HG02571 (cell line): ENCODE data around the gene PWP2.
"Not testable (repeated sequence)": the region's sequence is repeated elsewhere in the genome, so short reads cannot be mapped to it uniquely, and the experiment has no call there.

Source experiments
- ATAC-seq: cut with Tn5 transposase; IDR thresholded peaks from one replicate; pipeline ENCODE4 v1.9.1; 2021; ENCODE audit warnings: mild to moderate bottlenecking, moderate library complexity; ENCODE audit not compliant: unreplicated experiment

The PWP2 gene

GRCh38 chr21:44127827-44128226, 20.6 kb downstream of the PWP2 start:
- ATAC-seq = not testable (repeated sequence)

DNA sequence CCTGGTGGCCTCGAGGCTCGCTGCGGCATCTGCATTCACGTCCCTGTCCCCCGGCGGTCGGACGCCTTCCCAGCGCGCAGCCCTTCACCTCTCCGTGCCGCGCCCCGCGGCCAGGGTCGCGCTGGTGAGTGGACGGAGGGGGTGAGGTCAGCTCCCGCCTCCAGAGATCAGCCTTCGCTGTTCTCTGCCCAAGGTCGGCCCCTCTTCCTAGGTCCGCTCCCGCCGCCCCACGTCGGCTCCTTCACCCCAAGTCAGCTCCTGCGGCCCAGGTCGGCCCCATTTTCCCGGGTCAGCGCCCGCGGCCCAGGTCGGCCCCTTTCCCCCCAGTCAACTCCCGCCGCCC, 26.5 kb downstream of the PWP2 start:
- peak; percentile 3 for ATAC-seq

DNA sequence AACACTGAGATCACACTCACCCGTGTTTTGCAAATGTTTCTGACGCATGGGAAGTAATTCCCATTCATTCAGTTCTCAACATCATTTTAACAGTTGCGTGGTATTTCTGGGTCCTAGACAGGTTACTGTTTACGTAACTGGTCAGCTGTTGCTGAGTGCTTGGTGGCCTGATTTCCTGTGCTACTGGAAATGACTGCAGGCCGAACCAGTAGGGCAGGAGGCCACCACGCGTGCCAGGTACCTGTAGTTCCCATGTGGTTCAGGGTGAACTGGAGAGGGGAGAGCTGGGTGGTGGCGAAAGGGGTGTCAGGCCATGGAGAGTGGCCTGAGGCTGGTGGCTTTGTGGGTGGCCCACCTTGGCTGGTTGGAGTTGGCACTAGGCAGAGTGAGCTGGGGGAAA, 27.5 kb downstream of the PWP2 start:
- not testable (repeated sequence) for ATAC-seq

DNA sequence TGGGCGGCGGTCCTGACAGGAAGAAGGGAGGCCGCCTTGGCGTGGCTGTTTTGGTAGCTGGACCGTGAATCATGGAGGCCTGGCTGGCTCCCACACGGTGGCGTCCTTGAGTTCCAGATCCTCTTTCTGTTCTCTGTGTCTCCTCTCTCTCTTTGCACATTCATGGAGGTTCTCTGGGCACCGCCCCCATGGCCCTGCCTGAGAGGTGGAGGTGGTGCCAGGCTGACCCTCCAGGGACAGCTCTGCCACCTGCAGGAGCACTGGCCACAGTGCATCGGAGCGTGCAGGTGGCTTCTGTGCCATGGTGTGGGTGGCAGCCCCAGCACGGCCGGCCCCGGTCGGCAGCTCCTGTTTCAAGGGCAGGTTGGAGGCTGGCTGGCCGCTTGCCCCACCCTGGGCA, 30.8 kb downstream of the PWP2 start:
- not testable (repeated sequence) for ATAC-seq

DNA sequence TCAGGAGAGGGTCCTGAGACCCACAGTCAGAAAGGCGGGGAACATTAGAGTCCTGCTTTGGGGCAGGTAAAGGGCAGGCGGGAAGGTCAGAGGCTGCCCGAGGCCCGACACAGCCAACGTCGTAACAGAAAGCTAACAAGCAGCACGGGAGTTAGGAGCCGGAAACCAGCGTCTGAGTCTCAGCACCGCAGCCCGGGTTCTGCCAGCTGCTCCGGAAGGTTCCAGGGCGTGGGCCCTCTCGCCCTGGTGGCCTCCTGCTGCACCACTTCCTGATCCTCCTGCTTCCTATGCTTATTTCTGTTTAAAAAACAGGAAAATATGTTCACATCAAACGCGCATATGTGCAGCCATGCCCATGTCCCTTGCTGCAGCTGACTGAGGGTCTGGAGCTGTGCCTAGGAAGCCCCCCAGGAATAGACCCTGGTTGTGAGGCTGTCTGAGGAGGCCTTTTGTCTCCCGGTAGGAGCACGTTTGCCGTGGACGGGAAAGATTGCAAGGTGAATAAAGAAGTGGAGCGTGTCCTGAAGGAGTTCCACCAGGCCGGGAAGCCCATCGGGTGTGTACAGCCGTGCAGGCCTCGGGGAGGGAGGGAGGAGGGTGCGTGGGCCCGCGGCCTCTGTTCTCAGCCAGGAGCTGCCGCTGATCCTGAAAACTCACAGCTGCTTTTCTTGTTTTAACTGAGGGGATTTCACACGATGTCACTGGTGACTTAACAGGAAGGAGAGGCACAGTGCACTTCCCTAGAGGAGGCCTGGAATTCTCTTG, 32.8 kb downstream of the PWP2 start:
- ATAC-seq = not testable (repeated sequence)

- ATAC-seq = not testable (repeated sequence)
Measured at GRCh38 chr21:44140552-44140932, 33.3 kb downstream of the PWP2 start.

GRCh38 chr21:44142470-44142869, 35.3 kb downstream of the PWP2 start:
- not testable (repeated sequence) for ATAC-seq

- not testable (repeated sequence) for ATAC-seq
Measured at GRCh38 chr21:44143380-44143779, 36.2 kb downstream of the PWP2 start.

- ATAC-seq = not testable (repeated sequence)
Measured at GRCh38 chr21:44143996-44144395, 36.8 kb downstream of the PWP2 start.

- ATAC-seq = not testable (repeated sequence)
Measured at GRCh38 chr21:44144784-44145602, 37.8 kb downstream of the PWP2 start.

- not testable (repeated sequence) for ATAC-seq
Measured at GRCh38 chr21:44145616-44146015, 38.4 kb downstream of the PWP2 start.

DNA sequence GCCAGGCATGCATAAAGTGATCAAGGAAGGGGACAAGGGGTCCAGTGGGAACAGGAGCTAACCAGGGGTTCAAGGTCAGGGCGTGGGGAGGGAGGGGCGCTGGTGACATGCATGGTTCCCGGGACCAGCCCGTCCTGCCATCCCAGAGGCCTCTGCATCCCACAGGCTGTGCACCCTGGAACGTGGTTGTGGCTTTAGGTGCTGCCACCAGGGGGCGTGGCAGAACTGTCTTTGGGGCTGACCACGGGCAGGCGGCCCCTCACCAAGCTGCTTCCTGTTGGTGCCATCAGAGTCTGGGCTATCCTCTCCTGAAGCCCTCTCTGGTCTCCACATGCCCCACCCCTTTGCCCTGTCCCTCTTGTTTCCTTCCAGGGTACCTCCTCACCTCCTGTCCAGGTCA, 39.9 kb downstream of the PWP2 start:
- not testable (repeated sequence) for ATAC-seq

- not testable (repeated sequence) for ATAC-seq
Measured at GRCh38 chr21:44150255-44150654, 43.1 kb downstream of the PWP2 start.

DNA sequence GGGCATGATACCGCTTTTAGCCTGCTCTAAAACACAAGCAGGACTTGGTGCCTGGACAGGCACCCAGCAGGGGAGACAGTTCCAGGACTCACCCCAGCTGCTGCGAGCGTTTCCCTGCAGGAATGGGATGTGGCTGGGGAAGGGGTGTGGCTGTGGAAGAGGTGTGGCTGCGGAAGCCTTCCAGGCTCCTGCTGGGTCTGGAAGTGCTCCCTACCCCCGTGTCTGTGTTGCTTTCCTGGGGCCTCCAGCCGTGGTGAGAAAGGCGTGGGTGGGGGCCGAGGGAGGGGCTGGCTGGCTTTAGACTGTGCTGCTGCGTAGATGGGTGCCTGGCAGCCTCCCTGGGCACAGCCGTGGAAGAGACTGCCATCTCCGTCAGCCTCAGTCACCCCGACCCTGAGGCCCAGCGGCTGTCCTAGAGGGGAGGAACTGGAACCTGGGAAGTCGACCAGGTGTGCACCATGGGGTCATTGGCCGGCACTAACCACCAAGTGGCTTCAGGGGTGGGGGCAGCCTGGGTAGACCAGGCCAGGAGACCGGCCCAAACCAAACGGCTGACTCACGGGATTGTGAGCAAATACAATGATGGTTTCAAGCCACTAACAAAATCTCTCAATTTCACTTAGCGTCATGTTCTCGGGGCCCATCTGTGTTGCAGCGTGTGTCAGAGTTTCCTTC, 46.2 kb downstream of the PWP2 start:
- ATAC-seq = not testable (repeated sequence)

DNA sequence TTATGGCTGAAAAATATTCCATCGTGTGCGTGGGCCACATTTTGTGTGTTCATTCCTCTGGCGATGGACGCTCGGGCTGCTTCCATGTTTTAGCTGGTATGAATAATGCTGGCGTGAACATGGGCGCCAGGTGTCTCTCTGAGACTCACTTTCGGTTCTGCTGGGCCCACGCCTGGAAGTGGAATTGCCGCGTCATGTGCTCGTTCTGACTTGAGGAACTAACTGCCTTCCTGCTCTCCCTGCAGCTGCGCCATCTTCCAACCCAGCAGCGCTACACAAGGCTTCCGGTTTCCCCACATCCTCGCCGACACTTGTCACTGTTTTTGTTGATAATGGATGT, 46.7 kb downstream of the PWP2 start:
- not testable (repeated sequence) for ATAC-seq

GRCh38 chr21:44154816-44155230, 47.6 kb downstream of the PWP2 start:
- not testable (repeated sequence) for ATAC-seq

DNA sequence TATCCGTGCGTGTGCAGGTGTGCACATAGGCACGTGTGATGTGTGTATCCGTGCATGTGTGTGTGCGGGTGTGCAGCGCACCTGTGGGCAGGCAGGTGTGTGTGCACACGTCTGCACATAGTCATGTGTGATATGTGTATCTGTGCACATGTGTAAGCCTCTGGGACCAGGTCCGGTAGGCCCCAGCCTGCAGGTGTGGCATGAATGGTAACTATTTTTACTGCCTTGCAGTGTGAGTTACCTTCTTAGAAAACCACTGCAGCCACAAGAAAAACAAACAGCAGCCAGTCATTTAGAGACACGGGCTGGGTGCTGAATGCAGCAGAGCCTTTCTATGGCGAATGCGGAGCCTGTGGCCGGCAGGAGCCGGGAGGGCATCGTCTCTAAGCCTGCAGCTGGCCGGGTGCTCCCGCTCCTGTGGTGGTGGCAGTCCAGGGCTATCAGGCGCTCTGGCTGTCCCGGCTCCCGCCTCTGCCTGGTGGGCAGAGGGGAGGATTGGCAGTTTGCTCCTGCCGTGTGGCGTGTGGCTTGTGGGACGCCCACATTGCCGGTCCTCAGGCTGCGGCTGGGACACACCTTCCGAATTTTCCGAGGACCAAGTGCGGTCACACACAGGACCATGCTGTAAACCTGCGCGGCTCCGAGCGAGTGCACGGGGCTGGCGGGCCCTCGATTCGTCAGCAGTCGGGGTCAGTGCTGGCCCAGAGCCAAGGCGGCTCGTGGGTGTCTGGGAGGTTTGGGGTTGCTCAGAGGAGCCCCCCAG, 48.2 kb downstream of the PWP2 start:
- ATAC-seq = not testable (repeated sequence)

DNA sequence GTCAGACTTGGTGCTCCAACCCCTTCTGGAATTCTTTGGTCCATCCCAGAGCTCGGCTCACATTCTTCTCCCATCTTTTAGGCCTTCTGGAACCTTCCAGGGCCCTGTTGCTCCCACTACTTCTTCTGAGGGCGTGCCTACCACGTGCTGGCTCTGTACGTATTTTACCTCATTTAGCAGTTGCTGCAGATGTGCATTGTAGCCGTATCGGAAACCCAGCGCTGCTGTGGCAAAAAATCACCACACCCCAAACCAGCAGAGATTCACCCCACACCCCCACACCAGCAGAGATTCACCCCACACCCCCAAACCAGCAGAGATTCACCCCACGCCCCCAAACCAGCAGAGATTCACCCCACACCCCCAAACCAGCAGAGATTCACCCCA, 48.8 kb downstream of the PWP2 start:
- ATAC-seq = not testable (repeated sequence)

DNA sequence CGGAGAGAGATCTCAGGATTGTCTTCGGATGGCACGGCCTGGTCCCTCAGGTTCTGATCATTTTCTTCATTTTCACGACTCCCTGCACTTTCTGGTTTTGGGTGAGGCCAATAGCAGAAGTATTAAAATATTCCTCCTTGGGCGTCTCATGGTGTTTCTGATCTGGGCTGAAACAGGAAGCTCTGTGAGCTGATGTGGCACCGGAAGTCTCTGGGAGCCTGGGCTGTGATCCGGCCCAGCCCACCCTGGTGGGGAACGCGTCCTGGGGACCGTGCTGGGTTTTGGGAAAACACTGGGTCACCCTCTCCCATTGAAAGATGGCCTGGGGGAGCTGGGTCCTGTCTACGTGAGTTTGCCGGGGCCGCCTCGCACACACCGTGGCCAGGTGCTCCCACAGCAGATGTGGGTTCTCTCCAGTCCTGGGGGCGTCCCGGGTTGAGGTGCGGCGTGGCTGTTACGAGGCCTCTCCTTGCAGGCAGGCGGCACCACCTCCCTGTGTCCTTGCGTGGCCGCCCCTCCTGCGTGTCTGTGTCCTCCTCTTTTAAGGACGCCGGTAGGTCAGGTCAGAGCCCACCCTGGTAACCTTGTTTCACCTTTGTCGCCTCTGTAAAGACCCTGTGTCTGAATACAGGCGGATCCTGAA, 50.4 kb downstream of the PWP2 start:
- not testable (repeated sequence) for ATAC-seq

- ATAC-seq = not testable (repeated sequence)
Measured at GRCh38 chr21:44158082-44158468, 50.9 kb downstream of the PWP2 start.
